Peyer's patch (tissue), 4 donors: ENCODE data around the gene CATSPER3. TPM values are rescaled to one million over a fixed set of nuclear protein-coding genes. Genes with fewer than 3 reads are reported as not detected.

Experiments
- DNase-seq, 3 donors: peaks; one replicate each; pipeline ENCODE4 v3.0.0-alpha.2; 2017 to 2019
- H3K27ac ChIP-seq, 4 donors: fragments of 200-600 bp; sonication (generic); one replicate each; pipeline ENCODE4 v1.5.1; 2016 to 2019
- H3K27me3 ChIP-seq, 2 donors: fragments of 200-600 bp; sonication (generic); one replicate each; pipeline ENCODE4 v1.5.1; 2019
- H3K36me3 ChIP-seq, 3 donors: fragments of 200-600 bp; sonication (generic); one replicate each; pipeline ENCODE4 v1.5.1; 2016 to 2019
- H3K4me1 ChIP-seq, 4 donors: fragments of 200-600 bp; sonication (generic); one replicate each; pipeline ENCODE4 v1.5.1; 2016 to 2019
- H3K4me3 ChIP-seq, 4 donors: fragments of 200-600 bp; sonication (generic); 1 replicate in 3 of 4; 2 replicates in 1 of 4; pipeline ENCODE4 v1.5.1; 2016 to 2019; ENCODE audit warnings: mild to moderate bottlenecking in 1 of 4
- H3K9me3 ChIP-seq, 4 donors: fragments of 200-600 bp; sonication (generic); one replicate each; pipeline ENCODE4 v1.5.1; 2016 to 2019; ENCODE audit warnings: mild to moderate bottlenecking in 1 of 4
- CTCF ChIP-seq, 6 experiments: fragments of 450-650 bp in 4 of 6; fragments of 200-600 bp in 2 of 6; sonication (generic) in 1 of 6; IDR thresholded peaks; one replicate each; pipeline ENCODE4 v1.5.1; 2017 to 2019; ENCODE audit warnings: antibody characterized with exemption in 6 of 6, mild to moderate bottlenecking in 3 of 6, moderate library complexity in 1 of 6
- POLR2A ChIP-seq, 2 donors: fragments of 450-650 bp; IDR thresholded peaks; one replicate each; pipeline ENCODE4 v1.5.1; 2017; ENCODE audit warnings: antibody characterized with exemption in 2 of 2, mild to moderate bottlenecking in 2 of 2, moderate library complexity in 2 of 2
- total RNA-seq, 4 donors: library from RNA; depleted of rRNA; stranded (reverse); fragments of >200 nt; gene quantifications; one replicate each; pipeline ENCODE4 v1.1.0, GENCODE V29; 2016

The CATSPER3 gene
- total RNA-seq, 4 donors from 2014 or later = 1.1 to 2.5 (median 2.4) TPM; not detected in 1

GRCh38 chr5:134948911-134949310, 18.8 kb upstream of the CATSPER3 start:
- Histone ChIP-seq H3K36me3 (no peaks in the 10 kb centered on the region), H3K27me3 (no peaks in the 10 kb centered on the region), H3K4me1 (no peaks in the 10 kb centered on the region), H3K4me3 (no peak overlapping the region), H3K9me3 (no peaks in the 10 kb centered on the region), H3K27ac (no peak overlapping the region)
- DNase-seq = no peak
- TF ChIP-seq CTCF (IDR thresholded peaks at IDR 0.05) (no peak), POLR2A (IDR thresholded peaks at IDR 0.05) (no peak)

DNA sequence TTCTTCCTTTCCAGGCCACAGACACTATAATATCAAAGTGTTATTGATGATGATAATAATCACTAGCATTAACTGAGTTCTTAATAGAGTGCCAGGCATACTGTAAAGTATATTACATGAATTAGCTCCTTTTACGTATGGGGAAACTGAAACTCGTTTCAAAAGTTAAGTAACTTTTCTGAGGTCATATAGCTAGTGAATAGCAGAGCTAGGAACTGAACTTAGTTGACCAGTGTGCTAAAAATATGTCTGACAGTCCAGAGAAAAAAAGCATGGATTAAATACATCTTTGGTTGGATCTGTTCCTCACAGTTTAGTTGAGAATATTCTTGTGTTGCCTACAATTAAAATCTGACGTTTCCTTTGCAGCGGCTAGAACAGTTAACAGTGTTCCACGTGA, 18.4 kb upstream of the CATSPER3 start:
- Histone ChIP-seq H3K4me1 (no peaks in the 10 kb centered on the region), H3K4me3 (no peak overlapping the region), H3K36me3 (no peaks in the 10 kb centered on the region), H3K27ac (no peak overlapping the region), H3K9me3 (peaks cover 0 to under 1% (median 0%) of the 10 kb centered on the region in 4 donors), H3K27me3 (no peaks in the 10 kb centered on the region)
- DNase-seq = no peak
- no peak for TF ChIP-seq POLR2A (IDR thresholded peaks at IDR 0.05)
- TF ChIP-seq CTCF (IDR thresholded peaks at IDR 0.05) = no peak

DNA sequence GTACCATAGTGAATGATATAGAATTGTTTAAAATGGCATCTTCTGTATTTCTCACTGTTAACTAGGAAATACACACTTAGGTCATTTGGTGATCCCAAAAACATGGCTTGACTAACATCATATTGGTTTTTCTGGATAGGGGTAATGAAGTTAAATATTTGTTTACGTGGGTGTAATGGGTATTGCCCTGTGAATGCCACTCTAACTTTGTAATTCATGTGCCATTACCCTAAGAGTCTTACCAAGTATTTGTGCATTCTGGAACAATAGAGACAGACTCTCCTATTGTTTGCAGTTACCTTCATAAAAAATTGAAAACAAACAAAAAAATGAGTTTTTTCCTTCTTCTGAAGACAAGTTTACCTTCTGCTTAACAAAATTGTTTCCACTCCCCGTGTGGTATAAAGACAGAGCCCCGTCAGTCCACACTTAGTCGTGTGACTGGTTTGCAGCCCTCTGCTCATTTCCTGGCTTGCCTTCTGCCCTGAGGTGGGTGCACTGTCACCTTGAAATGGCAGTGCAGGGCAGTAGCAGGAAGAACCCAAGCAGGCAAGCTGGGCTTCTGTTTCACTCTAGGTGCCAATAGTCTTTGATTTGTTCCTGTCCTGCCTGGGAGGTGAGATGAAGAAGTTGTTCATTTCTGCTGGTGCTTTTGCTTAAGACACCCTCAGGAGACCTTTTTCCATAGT, 9.6 kb upstream of the CATSPER3 start:
- H3K27me3 ChIP-seq = no peaks in the 10 kb centered on the region
- H3K4me1 ChIP-seq = peaks cover 0 to 8% (median 0%) of the 10 kb centered on the region in 4 donors
- peaks cover 0 to 7% (median 0%) of the 10 kb centered on the region in 4 donors for H3K9me3 ChIP-seq
- no peak overlapping the region for H3K4me3 ChIP-seq
- H3K27ac ChIP-seq = no peak overlapping the region
- no peak for DNase-seq
- no peak for TF ChIP-seq POLR2A (IDR thresholded peaks at IDR 0.05)
- no peak for TF ChIP-seq CTCF (IDR thresholded peaks at IDR 0.05)
- H3K36me3 ChIP-seq = peaks cover 0 to 20% (median 0%) of the 10 kb centered on the region in 3 donors

GRCh38 chr5:134958755-134959154, 9.0 kb upstream of the CATSPER3 start:
- peaks cover 0 to 20% (median 0%) of the 10 kb centered on the region in 3 donors for H3K36me3 ChIP-seq
- H3K9me3 ChIP-seq = peaks cover 0 to 7% (median 0%) of the 10 kb centered on the region in 4 donors
- no peak for TF ChIP-seq POLR2A (IDR thresholded peaks at IDR 0.05)
- no peak for TF ChIP-seq CTCF (IDR thresholded peaks at IDR 0.05)
- H3K4me1 ChIP-seq = peaks cover 0 to 8% (median 0%) of the 10 kb centered on the region in 4 donors
- no peak overlapping the region for H3K27ac ChIP-seq
- H3K27me3 ChIP-seq = no peaks in the 10 kb centered on the region
- DNase-seq = no peak
- H3K4me3 ChIP-seq = no peak overlapping the region

DNA sequence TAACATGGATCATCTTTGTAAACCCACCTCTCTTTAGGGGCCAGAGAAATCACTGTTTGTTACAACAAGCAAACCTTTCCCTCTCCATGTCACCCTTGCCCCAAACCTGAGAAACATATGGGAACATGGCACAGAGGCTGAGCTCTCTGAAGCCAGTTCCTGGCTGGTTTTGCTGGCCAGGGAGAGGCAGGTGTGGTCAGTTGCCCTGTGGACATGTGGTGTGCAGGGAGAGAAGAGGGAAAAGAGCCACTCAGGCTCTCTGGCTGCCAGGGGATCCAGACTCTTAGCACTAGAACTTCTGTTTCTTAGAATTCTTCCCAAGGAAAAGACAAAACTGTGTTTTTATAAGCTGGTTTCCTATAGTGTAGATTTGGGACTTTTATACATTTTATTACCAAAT, 4.6 kb upstream of the CATSPER3 start:
- DNase-seq = no peak

More for the DNA sequence above, 4.6 kb upstream of the CATSPER3 start:
- no peak for TF ChIP-seq CTCF (IDR thresholded peaks at IDR 0.05)
- TF ChIP-seq POLR2A (IDR thresholded peaks at IDR 0.05) = no peak
- H3K36me3 ChIP-seq = peaks cover 0 to 24% (median 0%) of the 10 kb centered on the region in 3 donors
- no peaks in the 10 kb centered on the region for H3K27me3 ChIP-seq
- no peak overlapping the region for H3K4me3 ChIP-seq
- no peak overlapping the region for H3K27ac ChIP-seq
- peaks cover 0 to 8% (median 0%) of the 10 kb centered on the region in 4 donors for H3K4me1 ChIP-seq
- H3K9me3 ChIP-seq = no peaks in the 10 kb centered on the region
